NCI-H146 treated with DMSO at 0.1 percent for 48 hours (cell line): ENCODE data around the gene RAD51B.

Source experiments
- DNase-seq: peaks from one replicate; lab custom pipeline; 2025; ENCODE audit not compliant: unreplicated experiment; lab: John Stamatoyannopoulos, UW

RAD51B gene

DNA sequence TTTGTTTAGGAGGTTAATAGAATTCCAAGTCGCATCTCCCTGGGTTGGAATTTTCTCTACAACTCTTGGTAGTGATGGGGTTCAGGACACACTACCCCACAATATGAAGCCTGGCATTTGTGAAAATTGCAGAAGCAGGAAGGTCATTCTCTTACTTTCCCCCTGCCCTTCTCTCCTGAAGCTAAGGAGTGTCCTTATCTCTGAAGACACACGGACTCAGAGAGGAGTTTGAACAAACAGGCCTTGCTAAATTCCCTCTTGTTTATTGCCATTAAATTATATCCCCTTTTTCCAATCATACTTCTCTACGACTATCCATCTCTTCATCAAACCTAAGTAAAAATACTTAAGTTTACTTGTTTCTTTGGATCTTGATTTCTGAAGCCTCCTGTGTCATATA is 443.0 kb downstream of the RAD51B start:
- no peak for DNase-seq

DNA sequence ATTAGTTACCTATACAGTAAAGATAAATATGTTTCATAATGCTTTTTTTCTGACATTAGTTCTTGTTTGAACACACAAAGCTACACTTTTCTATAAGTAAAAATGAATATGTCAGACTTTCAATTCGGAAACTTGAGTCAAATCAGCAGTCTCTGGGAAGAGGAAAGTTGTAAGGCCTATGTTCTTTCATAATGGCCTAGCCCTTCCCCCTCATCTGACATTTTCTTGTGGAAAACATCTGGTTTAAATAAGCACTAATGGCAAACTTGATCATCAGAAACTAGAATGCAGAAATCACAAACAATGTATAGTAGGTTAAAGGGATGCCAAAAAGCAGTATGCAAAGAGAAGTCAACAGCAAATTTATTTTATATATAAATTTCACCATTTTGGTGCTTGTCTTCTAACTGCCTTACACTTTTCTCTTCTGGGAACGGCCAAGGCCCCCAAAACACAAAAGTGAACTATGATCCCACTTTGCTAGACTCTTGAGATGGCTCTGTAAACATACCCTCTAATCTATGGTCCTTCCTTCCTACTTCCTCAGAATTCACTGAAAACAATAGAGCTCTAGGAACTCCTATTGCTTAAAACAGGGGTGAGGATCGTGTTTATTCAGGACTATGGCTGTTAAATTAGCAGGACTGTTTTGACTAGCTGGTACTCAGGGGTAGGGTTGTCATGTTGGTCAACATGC is 444.1 kb downstream of the RAD51B start:
- DNase-seq = no peak

GRCh38 chr14:68264260-68264569 is 444.6 kb downstream of the RAD51B start:
- no peak for DNase-seq

GRCh38 chr14:68266998-68267397 is 447.4 kb downstream of the RAD51B start:
- DNase-seq = no peak

- DNase-seq = no peak
These were observed 448.6 kb downstream of the RAD51B start for GRCh38 chr14:68268197-68268596.

GRCh38 chr14:68268719-68269118 is 449.1 kb downstream of the RAD51B start:
- no peak for DNase-seq

- DNase-seq = no peak
These were observed 449.8 kb downstream of the RAD51B start for GRCh38 chr14:68269136-68269927.

GRCh38 chr14:68270342-68270741 is 450.8 kb downstream of the RAD51B start:
- no peak for DNase-seq

GRCh38 chr14:68271913-68272391 is 452.4 kb downstream of the RAD51B start:
- DNase-seq = no peak

- DNase-seq = no peak
These were observed 453.8 kb downstream of the RAD51B start for GRCh38 chr14:68273413-68273812.

DNA sequence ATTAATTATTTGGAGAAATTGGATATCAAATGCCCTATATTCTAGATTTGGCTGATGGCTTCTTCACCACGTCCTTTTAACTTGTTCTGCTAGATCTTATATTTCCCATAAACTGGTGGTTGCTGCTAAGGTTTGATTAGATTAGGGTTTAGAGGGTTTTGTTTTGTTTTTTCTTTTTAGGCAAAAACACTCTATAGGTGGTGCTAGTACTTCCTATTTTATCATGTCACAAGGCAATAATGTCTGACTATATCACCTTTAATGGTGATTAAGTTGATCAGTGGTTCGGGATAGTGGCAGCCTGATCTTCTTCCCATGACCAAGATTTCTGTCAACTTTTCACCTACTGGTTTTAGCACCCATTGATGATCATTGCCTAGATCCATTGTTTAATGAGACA is 455.1 kb downstream of the RAD51B start:
- DNase-seq = no peak

DNA sequence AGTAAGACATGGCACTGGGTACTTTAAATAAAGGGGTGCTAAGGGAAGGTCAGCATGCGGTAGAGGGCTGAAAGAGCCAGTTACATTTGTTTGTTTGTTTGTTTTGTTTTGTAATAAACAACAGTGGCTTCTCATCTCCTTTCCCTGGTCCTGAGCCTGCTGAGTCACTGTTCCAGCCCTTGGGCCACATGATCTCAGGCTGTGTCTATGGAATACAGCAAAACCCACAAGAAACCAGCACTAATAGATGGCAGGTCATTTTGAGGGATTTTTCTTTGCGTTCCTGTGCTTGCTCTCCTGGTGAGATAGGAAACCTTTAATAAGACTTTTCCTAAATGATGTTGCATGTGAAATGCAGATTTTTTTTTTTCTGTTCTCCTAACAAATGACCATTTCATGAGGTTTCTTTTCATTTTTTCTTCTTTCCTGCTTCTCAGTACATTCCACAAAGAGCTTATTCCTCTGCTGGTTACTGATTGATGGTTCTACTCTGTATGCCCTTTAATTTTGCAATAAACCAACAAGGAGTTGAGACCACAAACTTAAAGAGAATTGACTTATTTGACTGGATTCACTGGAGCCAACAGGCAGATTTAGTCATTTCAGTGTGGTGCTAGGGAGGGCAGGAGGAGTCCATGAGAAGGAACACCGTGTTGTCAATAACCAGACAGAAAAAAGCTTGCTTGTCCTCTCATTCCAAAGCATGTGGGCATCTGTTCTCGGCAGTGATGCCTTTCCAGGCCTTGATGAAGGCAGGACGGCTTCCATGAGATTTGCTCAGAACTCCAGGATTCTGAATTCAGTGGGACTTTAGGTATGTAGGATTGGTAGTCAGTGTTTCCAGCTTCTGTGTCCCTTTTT is 459.2 kb downstream of the RAD51B start:
- no peak for DNase-seq

DNA sequence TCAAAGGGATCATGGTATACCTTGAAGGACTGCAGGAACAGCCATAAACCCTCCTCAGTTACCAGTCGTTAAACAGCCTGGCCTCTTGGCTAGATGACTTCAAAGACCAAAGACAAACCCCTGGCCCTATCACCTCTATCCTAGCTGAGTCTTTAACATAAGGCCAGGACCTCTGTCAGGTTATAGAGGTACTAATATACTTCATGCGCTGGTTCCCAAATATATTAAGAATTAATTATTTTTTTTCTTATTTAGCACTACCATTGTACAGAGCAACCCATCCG is 459.8 kb downstream of the RAD51B start:
- DNase-seq = no peak

- DNase-seq = no peak
These were observed 460.2 kb downstream of the RAD51B start for GRCh38 chr14:68279777-68280233.

DNA sequence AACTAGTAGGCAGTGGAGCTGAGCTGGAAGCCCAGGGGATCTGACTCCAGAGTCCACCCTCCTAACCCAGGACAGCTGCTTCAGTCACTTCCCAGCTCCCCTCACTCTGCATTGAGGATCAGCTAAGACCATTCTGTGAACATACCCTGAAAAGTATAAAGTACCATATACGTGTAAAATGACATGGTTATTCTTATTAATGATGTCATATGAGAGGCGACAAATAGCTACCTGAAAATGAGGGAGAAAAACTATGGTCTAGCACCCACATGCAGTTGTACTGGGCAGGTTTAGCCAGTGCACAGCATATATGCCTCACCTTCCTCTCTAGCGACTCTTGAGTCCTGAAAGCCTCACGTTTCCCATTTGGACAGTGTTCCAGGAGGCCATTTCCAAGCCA is 461.9 kb downstream of the RAD51B start:
- no peak for DNase-seq

GRCh38 chr14:68282479-68283377 is 463.1 kb downstream of the RAD51B start:
- DNase-seq = no peak

DNA sequence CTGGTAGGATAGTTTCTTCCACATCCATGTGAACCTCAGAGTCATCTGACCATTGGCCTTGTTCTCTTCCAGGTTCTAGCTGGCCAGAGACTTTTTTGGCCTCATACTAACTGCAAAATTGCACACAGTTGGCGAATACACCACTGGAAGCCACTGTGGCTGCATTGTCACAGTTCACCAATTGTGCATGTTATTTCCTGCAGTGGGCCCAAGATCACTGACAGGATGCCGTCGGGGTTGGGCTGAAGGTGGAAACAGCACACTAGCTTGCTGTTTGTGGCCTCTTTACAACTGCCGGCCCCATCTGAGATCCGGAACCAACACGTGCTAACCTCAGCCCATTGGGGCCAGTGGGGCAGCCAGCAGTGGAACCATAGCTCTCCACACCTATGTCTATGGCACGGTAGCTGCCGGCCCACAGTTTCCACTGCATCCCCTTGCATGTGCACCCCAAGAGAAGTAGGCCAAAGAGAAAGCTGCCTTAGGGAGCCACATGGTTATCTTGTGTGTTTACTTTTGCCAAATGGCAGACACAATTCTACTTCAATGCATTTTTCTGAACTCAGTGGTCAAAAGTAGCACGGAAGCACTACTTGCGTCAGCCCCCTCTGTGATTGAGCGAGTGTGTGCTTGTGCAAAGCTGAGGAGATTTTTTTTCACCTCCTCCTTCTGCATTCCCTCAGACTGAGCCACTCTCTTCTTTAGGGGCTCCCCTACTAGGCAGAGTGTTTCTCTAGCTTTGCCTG is 464.0 kb downstream of the RAD51B start:
- no peak for DNase-seq

- DNase-seq = no peak
These were observed 464.8 kb downstream of the RAD51B start for GRCh38 chr14:68284333-68284732.

GRCh38 chr14:68284834-68285233 is 465.3 kb downstream of the RAD51B start:
- no peak for DNase-seq
